Activated CD4-positive, CD25-positive, alpha-beta regulatory T cell treated with anti-CD3 and anti-CD28 coated beads, Interleukin-2, amount 50 U/mL, for 16 hours (primary cell): ENCODE results near the gene CRYZL1.

ENCODE experiments used
- DNase-seq: peaks from one replicate; pipeline ENCODE4 v3.0.0-alpha.2; 2020; ENCODE audit warnings: low read depth, low spot score

CRYZL1 gene

DNA sequence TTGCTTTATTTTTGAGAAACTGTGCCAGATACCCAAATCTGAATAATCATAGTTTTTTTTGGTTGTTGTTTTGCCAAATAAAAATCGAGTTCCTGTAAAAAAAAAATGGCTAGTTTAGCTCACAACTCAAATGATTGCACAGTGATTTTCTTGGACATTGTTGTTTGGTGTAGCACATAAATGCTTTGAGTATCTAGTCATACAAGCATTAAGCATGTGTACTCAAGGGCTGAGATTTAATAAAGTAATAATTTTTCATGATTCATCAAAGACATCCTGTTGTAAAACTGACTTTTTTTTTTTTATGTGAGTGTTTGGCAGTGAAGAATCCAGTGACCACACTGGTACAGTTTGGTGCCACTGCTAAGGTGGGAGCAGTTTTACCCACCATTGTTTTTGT lies 19.6 kb upstream of the CRYZL1 start:
- DNase-seq, result no peak

DNA sequence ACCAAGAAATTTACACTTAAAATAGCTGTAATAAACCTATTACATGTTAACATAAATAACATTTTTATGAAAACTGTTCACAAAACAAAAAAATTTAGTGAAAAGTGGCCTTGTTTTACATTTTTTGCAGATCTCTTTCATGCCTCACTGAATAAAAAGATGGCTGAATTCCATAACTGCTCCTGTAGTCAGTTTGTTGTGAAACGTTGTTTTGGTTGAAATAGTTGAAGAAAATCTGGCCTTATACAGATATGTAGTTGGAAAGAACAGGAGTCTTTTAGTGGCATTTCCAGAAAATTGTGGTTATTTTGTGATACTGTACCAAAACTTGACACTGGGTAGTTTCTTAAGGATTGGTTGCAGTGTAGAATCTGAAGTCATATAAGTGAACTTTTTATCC lies 18.9 kb upstream of the CRYZL1 start:
- no peak for DNase-seq

DNA sequence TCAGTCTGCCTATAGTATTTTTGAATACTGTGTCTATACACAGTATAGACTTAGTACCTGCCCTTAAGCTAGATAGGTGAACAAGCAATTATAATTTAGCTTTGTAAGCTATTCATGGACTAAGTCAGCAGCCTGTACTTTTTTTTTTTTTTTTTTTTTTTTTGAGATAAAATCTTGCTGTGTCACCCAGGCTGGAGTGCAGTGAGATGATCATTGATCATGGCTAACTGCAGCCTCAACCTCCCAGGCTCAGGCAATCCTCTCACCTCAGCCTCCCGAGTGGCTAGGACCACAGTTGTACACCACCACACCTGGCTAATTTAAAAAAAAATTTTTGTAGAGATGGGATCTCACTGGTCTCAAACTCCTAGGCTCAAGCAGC lies 18.0 kb upstream of the CRYZL1 start:
- DNase-seq, result no peak

DNA sequence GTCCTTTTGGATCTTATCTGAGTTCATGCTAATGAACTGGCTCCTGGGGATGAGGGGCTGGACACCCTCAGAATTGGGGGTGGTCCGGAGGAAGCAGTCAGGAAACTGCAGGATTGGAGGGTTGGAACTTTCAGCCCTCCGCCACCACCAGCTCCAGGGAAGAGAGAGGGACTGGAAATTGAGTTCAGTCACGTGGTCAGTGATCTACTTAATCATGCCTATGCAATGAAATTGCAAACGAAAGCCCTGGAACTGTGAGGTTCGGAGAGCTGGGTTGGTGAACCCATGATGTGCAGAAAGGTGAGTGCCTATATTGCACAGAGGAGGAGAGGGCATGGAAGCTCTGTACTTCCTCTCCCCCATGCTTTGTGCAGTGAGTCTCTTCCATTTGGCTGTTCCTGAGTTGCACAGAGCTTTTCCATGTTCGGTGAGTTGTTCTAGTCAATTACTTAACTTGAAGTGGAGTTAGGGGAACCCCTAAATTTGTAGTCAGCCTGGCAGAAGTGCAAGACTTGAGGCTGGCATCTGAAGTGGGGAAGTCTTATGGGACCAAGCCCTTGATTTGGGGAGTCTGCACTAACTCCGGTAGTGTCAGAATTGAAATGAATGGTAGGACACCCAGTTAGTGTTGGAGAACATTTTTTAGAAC lies 17.5 kb upstream of the CRYZL1 start:
- no peak for DNase-seq

DNA sequence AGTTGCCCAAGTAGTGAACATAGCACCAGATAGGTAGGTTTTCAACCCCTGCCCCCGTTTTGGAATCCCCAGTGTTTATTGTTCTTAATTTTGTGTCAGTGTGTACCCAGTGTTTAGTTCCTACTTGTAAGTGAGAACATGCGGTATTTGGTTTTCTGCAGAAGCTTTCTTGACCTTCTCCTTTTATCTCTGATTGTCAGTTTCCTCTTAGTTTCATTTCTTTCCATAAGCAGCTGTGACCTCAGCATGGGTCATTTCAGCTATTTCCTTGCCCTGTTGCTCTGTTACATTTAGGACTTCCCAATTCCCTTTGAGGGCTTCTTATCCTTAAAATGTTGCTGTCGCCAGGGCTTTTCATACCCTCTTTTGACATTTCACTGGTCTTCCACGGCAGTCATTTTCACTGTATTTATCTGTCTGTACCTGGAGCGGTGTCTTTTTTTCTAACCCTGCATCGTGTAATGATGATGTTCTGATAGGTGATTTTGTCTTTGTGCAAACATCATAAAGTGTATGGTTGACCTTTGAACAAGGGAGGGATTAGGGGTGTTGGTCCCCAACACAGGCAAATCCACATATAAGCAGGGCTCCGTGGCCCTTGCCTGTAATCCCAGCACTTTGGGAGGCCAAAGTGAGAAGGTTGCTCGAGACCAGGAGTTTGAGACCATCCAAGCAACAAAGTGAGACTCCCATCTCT lies 15.7 kb upstream of the CRYZL1 start:
- DNase-seq, result no peak

DNA sequence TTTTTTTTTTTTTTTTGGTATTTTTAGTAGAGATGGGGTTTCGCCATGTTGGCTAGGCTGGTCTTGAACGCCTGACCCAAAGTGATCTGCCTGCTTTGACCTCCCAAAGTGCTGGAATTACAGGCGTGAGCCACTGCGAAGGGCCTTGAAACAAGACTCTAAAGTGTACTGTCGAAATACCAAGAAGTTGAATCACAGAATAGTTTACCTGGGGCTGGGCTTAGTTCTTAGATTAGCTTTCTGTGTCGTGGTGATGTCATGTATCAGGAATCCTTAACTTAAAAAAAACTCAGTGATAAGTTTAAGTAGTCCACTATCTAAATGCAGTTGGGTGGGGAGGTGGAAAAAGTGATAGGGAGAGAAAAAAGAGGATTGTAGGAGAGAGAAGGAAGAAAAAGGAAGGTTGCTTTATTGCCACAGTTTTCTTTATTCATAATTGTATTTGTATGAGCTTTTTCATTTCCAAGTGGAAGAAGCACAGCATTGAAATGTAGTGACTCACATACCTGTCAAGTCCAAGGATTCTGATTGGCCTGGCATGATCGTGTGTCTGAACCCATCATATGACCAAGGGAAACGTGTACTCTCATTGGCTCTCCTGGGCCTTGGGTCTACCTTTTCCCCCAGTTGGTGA lies 14.2 kb upstream of the CRYZL1 start:
- no peak for DNase-seq

DNA sequence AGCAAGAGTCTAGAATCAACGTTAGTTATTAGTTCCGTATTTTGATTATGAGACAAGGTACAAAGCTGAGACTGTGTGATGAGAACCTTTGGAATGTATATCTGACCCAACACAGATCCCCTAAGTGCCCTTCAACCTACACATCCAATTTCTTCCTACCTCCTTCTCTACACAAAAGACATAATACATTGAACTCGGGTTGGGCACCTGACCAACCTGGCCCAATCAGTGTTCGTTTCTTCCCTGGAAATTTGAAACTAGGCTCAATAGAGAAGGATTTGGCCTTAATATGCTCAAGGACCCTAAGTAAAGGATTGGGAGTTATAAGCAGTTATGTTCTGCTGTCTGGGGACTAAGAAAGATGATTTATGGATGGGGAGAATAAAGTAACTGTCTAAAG lies 12.9 kb upstream of the CRYZL1 start:
- DNase-seq, result no peak

DNA sequence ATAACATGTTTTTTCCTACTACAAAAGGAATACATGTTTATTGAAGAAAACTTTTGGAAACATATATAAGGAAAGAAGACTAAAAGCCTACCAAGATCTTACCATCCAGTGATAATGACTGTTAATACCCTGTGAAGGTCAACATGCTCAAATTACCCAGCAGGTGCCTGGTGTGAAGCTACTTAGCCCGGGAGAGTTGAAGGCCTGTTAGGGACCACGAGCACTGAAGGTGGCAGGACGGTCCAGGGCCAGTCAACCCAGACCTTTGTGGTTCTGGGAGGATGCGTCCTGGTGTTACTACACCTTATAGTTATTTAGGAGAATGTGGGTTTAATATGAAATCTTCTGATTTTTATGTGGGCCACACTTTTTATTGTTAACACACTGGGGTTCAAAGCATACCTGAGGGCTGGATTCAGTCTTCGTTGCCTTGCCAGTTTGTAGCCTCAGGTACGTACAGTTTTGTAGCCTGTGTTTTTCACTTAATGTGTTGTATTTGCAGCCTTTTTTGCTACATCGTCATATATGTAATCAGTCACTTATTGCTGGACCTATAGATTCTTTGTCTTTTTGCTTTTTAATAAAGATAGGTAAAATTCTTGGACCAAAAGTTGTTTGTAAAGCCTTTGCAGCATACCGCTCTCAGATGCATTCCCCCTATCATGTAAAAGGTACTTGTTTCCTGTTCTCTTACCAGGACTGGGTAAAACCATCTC lies 10.6 kb upstream of the CRYZL1 start:
- no peak for DNase-seq

DNA sequence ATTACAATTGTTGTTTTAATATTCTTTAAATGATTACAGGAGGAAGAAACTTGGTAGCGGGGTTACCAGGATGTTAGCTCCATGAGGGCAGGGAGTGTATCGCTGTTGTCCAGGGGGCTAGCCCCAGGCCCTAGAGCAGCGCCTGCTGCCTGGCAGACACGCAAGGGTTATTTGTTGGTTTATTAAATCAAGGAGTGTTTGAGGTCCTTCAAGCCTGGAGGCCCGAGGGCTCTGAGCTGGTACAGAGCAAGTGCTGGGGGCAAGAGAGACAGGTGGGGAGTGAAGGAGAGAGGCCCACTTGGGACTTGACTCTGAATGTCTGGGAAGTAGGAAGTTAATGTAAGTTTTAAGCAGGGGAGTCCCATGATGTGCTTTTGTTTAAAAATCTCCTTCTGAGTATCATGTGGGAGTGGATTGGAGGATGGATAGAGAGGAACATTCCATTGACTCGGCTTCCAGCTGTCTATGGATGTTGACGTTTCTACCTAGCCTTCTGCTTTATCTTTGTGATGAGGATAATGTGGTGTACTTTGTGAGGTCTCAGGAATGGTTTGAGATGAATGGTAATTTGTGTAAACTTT lies 9.5 kb upstream of the CRYZL1 start:
- no peak for DNase-seq

DNA sequence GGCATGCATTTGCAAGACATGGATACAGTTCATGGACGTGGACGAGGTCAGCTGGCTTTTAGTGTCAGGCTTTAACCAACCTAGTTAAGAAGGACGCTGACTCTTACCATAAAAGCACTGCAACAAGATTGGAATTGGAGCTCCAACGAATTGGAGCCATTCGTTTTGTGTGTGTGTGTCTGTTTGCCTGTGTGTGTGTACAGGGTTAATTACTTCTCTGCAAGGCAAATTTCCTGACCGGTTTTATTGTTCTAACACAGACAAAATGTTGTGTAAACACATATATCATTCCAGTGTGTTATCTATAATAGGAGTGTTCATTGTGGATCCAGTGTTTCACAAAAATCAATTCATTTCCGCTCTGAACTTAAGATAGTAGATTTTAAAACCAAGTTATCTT lies 8.7 kb upstream of the CRYZL1 start:
- no peak for DNase-seq

DNA sequence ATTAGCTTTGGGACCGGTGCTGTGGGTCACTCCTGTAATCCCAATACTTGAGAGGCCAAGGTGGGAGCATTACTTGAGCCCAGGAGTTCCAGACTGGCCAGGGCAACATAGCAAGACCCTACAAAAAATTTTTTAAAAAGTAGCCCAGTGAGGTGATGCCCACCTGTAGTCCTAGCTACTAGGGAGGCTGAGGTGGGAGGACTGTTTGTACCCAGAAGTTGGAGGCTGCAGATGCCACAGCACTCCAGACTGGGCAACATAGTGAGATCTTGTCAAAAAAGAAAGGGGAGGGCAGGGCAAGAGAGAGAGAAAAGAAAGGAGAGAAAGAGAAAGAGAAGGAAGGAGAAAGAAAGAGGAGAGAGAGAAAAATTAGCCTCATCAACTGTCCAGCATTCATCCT lies 7.0 kb upstream of the CRYZL1 start:
- DNase-seq, result no peak

DNA sequence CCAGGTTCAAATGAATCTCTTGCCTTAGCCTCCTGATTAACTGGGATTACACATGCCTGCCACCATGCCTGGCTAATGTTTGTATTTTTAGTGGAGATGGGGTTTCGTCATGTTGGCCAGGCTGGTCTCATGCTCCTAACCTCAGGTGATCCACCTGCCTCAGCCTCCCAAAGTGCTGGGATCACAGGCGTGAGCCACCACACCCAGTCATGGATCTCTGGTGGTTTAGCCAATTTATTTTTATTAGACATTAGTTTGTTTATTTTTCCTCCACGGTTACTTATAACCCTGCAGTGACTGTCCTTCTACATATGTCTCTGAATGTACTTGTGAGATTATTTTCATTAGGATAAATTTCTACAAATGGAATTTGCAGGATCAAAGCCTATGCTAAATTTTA lies 6.0 kb upstream of the CRYZL1 start:
- DNase-seq, result no peak

DNA sequence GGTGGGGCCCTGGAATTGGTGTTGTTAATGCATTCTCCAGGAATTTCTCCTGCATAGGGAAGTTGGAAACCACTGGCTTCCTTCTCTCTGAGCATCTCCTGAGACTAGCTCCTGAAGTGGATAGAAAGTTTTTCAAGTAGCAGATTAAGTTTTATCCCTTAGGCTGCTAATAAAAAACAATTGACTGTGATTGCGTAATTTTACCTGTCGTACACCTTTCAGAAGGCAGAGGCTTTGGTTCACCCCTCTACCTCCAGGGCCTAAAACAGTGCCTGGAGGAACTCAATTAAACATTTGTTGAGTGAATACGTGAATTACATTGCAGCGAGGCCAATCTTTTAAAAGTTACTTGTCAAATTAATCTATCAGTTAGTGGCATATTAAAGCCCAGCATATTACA lies 4.2 kb upstream of the CRYZL1 start:
- DNase-seq, result no peak

DNA sequence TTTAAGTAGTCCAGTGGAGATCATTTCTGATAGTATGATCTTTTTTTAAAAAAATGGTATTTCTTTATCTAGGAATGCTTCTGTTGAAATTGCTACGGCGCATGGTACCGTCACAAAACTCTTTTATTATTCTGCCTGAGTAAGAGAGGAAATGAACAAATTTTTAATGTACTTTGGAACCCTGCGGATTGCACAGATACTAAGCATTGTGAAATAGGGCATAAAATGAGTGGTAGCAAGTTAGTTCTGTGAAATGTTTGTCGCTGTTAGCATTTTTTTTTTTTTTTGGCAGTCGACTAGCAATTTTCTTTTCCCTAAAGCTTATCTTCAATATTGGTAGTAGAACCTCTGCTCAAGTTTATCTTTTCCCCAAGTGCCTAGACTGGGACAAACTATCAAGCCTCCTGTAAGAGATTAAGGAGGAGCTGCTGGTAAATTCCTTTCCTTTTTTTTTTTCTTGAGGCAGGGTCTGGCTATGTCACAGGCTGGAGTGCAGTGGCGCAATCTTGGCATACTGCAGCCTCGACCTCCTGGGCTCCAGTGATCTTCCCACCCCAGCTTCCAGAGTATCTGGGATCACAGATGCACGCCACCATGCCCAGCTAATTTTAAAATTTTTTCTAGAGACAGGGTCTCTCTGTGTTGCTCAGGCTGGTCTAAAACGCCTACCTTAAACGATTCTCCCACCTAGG lies 3.0 kb upstream of the CRYZL1 start:
- DNase-seq, result no peak

DNA sequence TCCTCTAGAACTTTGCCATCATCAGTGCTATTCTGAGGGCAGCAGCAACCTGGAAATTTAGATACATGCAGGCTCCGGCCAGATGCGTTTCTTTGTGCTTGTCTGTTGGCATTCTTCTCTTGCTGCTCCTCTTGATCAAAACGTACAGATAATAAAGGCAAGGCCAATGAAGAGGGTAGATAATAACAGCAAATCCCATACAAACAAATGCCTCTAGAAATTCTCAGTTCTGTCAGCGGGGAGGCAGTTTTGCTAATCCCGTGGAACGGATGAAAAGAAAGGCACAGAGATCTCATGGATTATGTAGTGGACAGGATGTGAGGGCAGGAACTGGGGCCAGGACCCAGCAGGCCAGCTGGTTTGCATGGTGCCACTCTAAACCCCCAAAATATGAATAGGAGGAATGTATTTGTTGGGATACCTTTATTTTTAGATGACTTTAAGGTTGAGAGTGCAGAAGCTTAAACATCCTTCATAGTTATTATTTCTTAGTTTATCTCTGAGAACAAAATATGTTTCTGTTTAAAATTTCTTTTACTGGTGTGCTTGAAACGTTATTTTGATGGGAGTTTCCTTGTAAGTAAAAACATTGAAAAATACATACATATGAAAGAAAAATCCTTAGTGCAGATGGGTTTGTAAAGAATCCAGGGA lies 2.2 kb upstream of the CRYZL1 start:
- DNase-seq, result no peak

DNA sequence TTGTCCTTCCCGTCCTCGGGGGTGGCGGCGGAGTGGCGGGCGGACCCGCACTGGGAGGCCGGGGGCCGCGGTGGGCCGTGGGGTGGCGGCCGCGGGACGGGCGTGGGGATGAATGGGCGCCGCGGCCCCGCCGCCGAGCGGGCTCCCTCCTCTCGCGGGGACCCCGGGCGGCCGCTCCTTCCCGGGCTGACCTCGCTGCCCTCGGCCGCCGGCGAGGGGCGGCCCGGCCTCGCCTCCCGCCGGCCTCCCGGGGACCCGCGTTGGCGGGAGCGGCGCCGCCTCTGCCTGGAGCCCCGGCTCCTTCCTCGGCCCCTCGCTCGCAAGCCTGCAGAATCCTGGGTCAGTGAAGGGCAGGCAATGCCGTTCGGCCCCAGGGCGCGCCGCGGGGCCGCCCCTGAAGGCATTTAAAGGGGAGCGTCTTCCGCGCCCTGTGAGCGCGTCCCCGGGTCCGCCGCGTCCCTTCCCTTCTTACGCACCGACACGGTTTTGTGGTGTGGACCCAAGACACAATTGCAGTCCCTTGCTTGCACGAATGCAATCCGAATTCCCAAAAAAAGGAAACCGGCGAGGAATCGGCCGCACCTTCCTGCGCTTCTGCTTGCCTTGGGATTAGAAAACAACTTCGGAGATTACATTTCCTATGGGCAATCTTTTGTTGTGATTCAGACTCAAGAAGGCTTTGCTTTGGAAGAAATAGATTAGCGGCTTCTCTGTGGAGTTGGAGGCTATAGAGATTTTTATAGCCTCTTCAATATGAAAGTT lies 1.5 kb upstream of the CRYZL1 start:
- DNase-seq, result no peak

DNA sequence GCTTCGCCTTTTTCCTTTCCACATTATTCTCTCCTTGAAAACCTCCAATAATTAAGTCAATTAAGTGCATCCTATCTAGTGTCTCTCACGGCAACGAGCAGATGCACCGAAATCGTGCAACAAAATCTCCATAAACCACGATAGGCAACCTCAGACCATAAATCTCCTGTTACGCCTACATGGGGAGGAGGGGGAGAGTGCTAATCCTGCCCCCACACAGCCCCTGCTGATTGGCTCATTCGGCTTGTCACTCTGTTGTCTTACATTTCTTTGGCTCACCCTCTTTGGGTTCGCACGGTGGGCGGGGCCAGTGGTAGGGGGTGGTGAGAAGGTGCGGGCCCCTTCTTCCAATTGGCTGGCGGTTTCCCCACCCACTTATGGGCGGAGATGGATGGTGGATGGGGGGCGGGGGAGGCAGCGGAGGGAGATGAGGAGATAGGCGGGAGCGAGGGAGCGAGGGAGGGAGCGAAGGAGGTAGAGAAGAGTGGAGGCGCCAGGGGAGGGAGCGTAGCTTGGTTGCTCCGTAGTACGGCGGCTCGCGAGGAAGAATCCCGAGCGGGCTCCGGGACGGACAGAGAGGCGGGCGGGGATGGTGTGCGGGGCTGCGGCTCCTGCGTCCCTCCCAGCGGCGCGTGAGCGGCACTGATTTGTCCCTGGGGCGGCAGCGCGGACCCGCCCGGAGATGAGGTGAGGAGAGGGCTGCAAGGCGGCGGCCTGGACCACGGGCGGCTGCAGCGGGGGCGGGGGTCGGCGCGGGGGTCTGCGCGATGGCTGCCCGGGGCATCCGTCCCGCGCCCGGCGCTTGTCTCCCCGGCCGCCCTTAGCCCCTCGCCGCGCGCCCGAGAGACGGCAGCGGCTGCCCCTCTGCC lies 720 bp upstream of the CRYZL1 start, which contains the start of gene ITSN1:
Gene ITSN1 (plus strand): TSS at position 475 of the 869 bp plus-strand sequence. CDS start 76,328 bp downstream, outside the sequence.
- DNase-seq, result peak; percentile 100

DNA sequence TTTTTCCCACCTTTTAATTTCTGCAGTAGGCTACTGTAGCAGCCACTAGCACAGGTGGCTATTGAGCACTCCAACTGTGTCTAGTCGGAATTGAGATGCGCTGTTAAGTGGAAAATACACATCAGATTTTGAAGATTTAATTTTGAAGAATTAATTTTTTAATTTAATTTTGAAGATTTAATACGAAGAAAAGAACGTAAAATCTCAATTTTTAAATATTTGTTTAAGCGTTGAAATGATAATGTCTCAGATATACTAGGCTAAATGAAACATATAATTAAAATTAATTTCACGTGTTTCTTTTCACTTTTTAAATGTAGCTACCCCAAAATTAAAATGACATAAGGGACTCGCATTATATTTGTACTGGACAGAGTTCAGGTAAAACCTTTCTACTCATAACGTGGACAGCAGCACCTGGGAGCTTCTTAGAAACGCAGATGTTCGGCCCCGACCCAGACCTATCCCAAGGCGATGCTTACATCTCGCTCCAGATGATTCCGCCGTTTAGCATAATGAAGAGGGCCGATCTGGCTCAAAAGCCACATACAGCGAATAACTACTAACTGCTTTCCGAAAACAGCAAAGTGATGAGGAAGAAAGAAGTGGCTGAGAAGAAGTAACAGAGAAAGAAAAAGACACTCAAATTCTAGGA lies 717 bp downstream of the CRYZL1 start:
- no peak for DNase-seq

DNA sequence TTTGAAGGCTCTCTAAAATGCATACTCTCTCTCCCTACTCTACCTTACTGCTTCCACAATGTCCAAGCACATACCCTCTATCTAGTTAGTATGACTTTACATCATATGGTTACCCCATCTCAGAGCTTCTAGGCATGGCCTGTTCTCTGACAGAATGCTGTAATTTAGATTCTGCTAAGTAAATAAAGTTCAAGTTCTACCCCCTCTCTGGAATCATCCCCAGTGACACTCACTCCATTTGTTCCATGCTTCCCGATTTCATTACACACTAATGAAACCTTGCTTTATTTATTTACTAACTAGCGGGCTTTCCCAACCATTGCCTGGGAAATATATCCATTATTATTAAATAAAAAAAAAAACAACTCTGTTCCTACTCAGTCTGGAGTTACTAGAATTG lies 7.3 kb downstream of the CRYZL1 start:
- DNase-seq, result no peak
